ENCODE measurements around the gene DNAH17.

The DNAH17 gene

DNA sequence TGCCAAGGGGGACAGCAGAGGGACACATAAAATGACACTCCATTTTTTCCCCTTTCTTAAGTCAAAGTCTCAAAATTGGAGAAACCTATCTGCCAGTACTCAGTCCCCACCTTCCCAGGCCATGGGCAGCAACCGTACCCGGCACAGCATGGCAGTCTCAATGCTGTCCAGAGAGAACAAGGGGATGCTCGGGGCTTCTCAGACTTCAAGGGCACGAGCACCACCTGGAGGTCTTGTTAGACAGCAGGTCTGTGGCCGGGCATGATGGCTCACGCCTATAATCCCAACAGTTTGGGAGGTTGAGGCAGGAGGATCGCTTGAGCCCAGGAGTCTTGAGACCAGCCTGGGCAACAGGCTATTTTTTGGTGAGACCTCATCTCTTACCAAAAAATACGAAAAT lies 3.2 kb downstream of the DNAH17 start:
- DNase-seq: no peak

DNA sequence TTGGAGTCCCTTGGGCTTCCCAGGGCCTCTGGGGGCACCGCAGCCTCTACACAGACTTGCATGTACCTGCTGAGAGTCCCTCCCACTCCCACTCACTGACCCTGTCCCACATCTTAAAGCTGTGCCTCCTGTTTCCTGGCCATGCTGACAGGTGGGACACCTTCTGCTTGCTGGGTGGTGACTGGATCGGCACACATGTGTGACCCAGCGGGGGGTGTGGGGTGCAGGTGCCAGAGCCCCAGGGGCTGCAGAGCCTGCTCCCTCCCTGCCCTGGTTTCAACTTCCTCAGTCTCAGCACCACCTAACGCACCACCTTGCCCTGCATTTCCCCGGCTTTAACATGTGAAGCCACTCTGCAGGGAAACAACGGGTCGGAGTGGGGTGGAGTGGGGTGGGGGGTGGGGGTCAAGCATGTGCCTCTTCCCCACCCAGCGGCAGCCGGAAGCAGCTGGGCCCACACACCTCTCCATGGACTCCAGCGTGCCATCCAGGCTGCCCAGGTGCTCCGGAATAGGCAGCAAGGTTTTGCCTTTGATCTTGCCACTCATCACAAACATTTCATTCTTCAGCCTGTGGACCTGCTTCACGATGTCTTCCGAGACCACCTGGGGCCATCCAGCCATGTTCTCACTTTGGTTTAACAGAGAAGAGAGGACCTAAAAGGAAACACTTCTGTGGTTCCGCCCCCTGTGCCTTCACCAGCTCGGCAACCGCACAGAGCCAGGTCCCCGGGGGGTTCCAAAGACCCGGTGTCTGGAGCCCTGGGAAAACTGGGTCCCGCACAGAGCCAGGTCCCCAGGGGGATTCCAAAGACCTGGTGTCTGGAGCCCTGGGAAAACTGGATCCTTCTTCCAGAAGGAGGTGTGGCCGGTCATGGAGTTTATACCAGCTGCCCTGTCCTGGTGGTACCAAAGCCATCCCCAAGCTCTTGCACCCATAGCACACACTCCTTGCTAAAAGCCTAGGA lies 4.7 kb downstream of the DNAH17 start:
- no peak for DNase-seq

DNA sequence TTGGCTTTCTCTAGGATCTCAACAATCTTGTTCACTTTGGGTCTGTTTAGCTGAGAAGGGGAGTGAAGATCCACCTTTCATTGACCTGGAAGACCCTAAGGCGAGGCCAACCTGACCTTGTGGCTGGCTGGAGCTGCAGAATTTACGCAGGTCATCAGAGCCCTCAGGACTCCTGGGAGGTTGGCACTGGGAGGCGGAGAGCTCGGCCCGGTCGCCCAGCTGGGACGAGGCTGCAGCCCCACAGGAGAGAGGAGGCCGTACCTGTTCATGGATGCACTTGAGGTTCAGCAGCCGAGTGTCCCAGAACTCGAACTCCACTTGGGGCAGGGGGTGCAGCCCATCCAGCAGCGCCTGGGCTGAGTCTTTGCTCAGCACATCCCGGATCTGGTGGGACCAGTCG lies 5.9 kb downstream of the DNAH17 start:
- DNase-seq: no peak

DNA sequence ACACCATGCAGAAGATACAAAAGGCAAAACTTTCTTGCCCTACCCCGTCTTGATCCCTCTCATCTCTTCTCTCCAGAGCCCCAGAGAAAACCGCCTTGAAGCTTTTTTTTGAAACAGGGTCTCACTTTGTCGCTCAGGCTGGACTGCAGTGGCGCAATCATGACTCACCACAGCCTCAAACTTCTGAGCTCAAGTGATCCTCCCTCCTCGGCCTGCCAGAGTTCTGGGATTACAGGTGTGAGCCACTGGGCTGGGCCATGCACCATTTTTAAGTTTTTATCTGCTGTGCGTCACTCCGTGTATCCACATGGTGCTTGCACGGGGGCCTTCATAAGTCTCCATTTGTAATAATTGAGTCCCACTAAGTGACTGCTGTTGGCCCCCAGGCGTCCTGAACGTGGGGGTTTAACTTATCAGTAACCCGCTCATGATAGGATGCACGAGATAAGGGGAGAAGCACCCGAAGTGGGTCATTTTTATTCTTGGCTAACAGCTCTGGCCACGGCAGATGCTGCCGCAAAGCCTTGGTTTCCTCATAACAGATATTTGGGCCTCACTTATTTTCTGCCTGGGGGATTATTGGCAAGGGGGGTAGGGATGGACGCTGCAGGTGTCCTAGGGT lies 8.6 kb downstream of the DNAH17 start:
- DNase-seq: no peak

GRCh38 chr17:78567991-78568390 lies 9.2 kb downstream of the DNAH17 start:
- no peak for DNase-seq

DNA sequence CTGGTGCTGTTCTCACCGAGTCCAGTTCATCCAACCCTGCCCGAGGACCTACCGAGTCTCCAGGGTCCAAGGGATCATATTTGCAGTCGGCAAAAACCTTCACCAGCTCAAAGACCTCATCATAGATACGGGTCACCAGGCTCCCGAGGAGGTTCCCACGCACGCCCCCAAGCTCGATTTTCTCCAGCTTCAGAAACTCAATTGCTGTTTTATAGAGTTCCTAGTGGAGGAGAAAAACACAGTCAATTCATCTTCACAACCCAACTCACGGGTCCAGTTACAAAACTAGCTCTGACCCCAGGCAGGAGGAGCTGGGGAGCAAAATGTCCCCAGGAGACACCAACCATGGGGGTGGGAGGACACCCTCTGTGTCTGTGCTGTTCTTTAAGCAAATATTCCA lies 10.2 kb downstream of the DNAH17 start:
- DNase-seq: no peak

DNA sequence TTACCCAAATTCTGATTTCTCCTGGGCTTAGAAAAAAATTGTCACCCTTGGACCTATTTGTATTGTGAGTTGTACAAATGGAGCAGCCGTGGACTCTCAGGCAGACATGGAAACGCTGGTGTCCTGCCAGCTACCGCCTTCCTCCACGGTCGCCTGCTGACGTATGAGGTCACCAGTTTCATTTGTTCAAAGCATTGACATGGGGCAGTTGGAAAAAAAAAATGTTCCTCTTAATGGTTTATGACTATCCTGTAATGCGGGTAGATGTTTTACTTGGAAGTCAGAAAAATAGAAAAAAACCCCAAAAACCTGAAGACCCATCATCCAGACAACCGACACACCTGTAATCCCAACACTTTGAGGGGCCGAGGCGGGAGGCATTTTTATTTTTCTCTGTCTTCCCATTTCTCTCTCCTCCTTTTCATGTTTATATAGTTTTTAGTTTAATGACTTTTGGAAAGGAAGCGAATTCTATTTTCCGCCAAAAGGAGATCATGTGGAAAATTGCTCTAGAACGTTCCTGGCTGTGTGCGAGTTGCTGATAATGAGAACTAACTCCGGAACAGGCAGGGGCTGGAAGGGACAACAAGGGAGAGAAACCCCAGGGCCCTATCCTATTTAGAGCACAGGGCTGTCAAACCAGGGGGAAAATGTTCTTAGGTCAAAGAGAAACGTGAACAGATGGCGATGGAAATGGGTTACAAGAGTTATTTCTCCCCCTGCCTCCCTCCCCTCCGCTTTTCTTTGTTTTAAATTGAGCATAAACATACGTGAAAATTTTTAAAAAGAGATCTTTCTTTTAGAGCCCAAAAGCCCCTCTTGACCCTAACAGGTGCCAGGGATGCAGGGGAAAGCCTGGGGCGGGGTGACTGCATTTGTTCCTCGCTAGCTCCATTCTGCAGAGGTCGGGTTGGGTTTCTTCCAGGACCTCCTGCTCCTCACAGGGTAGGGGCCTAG lies 13.7 kb downstream of the DNAH17 start:
- DNase-seq: no peak

DNA sequence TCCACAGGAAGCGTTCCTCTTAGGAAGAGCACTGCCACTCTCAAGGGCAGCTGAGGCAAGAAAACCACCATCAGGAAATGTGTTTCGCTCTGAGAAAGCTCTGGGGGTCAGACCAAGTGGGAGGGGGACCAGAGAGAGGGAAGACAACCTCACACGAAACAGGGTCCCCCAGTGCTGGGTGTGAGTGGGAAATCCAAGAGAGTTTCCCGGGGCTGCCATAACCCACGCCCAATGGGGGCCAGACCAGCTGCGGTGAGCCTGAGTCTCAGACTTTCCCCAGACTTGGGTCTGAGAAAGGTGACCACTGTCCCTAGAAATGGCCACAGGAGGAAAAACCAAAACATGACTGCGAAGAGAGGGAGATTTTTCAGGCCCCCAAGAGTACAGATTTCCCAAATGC lies 14.5 kb downstream of the DNAH17 start:
- no peak for DNase-seq

GRCh38 chr17:78561166-78561565 lies 16.0 kb downstream of the DNAH17 start:
- no peak for DNase-seq

GRCh38 chr17:78560731-78561130 lies 16.5 kb downstream of the DNAH17 start:
- no peak for DNase-seq

DNA sequence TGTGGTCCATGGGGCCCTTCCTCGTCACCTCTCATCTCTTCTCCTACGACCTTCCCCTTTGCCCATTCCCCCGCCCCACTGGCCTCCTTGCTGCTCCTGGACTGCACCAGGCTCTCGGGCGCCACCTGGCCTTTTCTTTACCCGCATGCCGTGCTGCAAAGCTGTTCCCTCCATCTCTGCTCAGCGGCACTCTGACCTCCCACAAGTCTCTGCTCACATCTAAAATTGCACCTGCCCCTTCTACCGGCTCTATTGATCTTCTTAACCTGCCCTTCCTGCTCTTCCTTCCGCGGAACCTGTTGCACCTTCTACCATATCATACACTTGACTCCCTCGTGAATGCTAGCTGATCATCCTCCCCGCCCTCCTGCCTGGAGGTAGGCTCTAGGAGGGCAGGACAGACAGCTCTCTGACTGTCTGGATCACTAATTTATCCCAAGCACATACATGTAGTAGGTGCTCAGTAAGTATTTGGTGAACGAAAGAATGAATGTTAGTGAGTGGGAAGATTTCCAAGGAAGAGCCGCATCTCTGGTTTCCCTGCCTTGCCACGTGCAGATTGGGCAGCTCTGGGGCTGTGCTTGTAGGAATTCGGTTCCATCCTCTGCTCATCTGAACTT lies 17.3 kb downstream of the DNAH17 start:
- DNase-seq: no peak

DNA sequence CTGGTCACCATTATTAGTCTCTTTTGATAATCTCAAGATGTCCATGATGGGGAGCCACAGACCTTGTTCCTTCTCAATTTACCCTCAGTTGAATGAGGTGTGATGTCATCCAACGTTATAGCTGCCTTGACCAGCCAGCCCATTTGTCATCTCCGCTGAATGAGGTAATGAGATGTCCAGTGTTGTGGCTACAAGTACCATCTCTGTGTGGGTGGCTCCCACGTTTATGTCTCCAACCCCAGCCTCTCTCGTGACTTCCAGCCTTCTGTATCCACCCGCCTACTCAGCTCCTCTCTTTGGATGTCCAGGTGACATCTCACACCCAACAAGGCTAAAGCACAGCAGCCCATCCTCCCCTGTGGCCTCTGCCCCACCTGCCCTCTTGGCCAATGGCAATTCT lies 18.2 kb downstream of the DNAH17 start:
- DNase-seq: no peak

DNA sequence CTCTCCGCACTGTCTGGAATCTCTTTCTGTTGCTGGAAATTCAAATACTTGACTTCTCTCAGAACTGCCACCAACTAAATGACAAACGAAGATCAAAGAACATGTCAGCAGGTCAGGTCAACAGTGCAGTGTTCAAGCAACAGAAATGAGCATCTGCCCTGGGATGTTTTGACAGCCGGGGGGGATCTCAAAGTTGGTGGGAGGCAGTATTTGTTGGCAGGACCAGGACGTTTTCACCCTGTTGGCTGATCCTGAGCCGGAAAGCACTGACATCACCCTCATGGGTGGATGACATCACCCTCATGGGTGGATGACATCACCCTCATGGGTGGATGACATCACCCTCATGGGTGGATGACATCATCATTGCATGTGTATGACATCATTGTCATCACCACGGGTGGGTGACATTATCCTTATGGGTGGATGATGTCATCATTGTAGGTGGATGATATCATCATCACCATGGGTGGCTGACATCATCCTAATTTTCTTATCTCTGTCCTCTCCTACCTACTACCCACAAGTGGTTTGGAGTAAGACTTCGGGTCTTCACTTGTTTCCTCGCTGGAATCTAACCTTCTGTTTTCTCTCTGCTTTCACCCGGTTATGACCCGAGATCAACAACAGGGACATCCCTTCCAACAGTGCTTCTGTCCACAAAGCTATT lies 18.9 kb downstream of the DNAH17 start:
- no peak for DNase-seq

DNA sequence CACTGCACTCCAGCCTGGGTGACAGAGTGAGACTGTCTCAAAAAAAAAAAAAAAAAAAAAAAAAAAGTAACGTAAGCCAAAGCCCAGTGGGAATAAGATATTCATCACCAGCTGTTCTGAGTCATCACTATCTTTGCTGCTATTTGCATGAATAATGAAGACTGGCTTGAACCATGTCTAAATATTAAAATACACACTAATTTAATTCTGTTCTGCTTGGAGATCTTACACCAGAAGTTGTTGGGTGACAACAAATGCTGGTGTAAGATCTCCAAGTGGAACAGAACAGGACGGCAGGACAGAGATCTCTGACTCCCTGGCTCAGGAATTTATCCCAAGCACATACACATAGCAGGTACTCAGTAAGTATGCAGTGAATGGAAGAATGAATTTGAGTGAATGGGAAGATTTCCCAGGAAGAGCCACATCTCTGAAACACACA lies 19.6 kb downstream of the DNAH17 start:
- DNase-seq: no peak

- DNase-seq: no peak
Measured at GRCh38 chr17:78556812-78557211, 20.4 kb downstream of the DNAH17 start.

DNA sequence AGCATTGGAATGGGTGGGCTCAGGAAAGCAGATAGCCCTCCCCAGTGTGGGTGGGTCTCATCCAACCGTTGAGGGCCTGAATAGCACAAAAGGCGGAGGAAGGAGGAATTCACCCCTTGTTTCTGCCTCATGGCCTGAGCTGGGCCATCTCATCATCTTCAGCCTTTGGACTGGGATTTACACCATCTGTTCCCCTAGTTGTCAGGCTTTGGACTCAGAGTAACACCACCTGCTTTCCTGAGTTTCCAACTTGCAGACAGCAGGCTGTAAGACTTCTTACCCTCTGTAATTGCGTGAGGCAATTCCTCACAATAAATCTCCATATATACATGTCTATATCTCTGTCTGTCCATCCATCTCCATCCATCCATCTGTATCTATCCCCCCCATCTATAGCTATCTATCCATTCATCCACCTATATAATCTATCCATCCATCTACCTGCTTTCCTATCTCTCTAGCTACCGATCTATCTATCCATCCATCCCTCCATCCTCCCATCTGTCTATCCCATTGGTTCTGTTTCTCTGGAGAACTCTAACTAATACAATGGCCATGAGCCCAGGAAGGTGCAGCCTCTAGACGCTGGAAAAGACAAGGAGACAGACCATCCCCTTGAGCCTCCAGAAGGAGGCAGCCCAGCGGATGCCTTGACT lies 21.3 kb downstream of the DNAH17 start:
- no peak for DNase-seq

DNA sequence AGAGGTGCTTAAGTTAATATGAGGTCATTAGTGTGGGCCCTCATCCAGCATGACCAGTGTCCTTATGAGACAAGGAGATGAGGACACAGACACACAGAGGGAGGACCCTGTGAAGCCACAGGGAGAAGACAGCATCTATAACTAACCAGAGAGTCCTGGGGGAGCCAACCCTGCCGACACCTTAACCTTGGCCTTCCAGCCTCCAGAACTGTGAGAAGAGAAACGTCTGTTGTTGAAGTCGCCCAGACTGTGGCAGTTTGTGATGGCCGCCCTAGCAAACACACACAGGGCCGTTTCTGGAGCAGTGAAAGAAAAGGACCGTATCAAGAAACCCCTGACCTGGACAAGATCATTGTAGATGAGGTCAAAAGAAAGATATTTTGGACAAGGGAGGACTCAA lies 26.7 kb downstream of the DNAH17 start:
- no peak for DNase-seq

- no peak for DNase-seq
Measured at GRCh38 chr17:78548725-78549124, 28.5 kb downstream of the DNAH17 start.

DNA sequence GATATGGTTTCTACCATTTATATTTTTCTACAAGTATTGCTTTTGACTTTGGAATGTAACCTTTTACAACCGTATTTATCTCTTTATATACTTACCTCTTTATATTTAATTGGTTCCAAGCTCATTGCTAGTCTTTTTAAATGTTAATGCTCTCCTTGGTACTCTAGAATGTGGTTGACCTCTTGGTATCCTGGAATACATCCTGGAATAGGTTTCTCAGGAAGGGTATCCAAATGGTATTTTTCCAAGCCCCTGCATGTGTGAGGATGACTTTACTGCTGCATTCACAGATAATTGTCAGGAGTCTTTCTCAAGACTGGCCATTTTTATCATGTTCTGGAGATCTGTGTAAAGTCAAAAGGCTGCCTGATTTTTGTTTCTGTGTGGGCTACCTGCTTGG lies 30.2 kb downstream of the DNAH17 start:
- DNase-seq: no peak

DNA sequence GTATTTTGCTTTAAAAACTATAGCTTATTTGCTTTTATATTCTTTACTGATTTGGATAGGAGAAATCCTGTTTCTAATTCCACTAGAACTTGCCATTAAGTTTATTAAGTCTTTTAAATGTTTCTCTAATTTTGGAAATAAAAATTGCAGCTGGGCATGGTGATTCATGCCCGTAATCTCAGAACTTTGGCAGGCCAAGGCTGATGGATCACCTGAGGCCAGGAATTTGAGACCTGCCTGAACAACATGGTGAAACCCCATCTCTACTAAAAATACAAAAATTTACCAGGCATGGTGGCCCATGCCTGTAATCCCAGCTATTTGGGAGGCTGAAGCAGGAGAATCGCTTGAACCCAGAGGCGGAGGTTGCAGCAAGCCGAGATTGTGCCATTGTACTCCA lies 30.7 kb downstream of the DNAH17 start:
- no peak for DNase-seq
